HG02840 (cell line): ENCODE data around the gene SFR1.
A peak's percentile ranks its signal among the peaks of the same experiment; 100 is the strongest.

ENCODE experiments used
- ATAC-seq: cut with Tn5 transposase; IDR thresholded peaks from one replicate; pipeline ENCODE4 v1.9.1; 2021; ENCODE audit warnings: mild to moderate bottlenecking, moderate library complexity, moderate number of reproducible peaks; ENCODE audit not compliant: unreplicated experiment, low FRiP score

The SFR1 gene

GRCh38 chr10:104104418-104104817, 17.6 kb upstream of the SFR1 start:
- ATAC-seq = no peak

GRCh38 chr10:104104926-104105325, 17.0 kb upstream of the SFR1 start:
- no peak for ATAC-seq

- ATAC-seq = peak; percentile 88
Observed at GRCh38 chr10:104109908-104110662, 11.9 kb upstream of the SFR1 start.

- no peak for ATAC-seq
Observed at GRCh38 chr10:104113376-104113956, 8.5 kb upstream of the SFR1 start.

GRCh38 chr10:104117839-104118323, 4.1 kb upstream of the SFR1 start:
- ATAC-seq = no peak

- no peak for ATAC-seq
Observed at GRCh38 chr10:104119996-104120395, 2.0 kb upstream of the SFR1 start.

GRCh38 chr10:104120512-104120902, 1.5 kb upstream of the SFR1 start:
- ATAC-seq = no peak

- peak; percentile 33 for ATAC-seq
Observed at GRCh38 chr10:104120903-104121484, 977 bp upstream of the SFR1 start.

- peak; percentile 0 for ATAC-seq
Observed at GRCh38 chr10:104122225-104123107, 495 bp downstream of the SFR1 start.

- ATAC-seq = no peak
Observed at GRCh38 chr10:104123397-104123796, 1.4 kb downstream of the SFR1 start.

GRCh38 chr10:104127411-104127810, 5.4 kb downstream of the SFR1 start:
- no peak for ATAC-seq

GRCh38 chr10:104128214-104128613, 6.2 kb downstream of the SFR1 start:
- no peak for ATAC-seq

GRCh38 chr10:104130041-104130440, 8.1 kb downstream of the SFR1 start:
- no peak for ATAC-seq

- ATAC-seq = no peak
Observed at GRCh38 chr10:104138131-104138530, 16.2 kb downstream of the SFR1 start.

- no peak for ATAC-seq
Observed at GRCh38 chr10:104139221-104139620, 17.2 kb downstream of the SFR1 start.

GRCh38 chr10:104142081-104142480, 20.1 kb downstream of the SFR1 start:
- no peak for ATAC-seq

GRCh38 chr10:104143829-104144228, 21.9 kb downstream of the SFR1 start:
- ATAC-seq = no peak

- ATAC-seq = no peak
Observed at GRCh38 chr10:104144931-104145330, 23.0 kb downstream of the SFR1 start.

GRCh38 chr10:104146882-104147281, 24.9 kb downstream of the SFR1 start:
- ATAC-seq = no peak

- no peak for ATAC-seq
Observed at GRCh38 chr10:104150139-104150538, 28.2 kb downstream of the SFR1 start.

GRCh38 chr10:104151737-104152136, 29.8 kb downstream of the SFR1 start:
- ATAC-seq = no peak
